Liver (tissue), 3 donors: ENCODE measurements around the gene DNAJC6.

Source experiments
- CTCF ChIP-seq: fragments of 150-350 bp; IDR thresholded peaks from 2 replicates; pipeline ENCODE4 v1.5.1; 2017; ENCODE audit warnings: improper control_type of control experiment, low read depth, low read length; ENCODE audit not compliant: missing input control
- JUND ChIP-seq, 2 donors: IDR thresholded peaks; 2 replicates each; pipeline ENCODE4 v1.6.1; 2016; ENCODE audit warnings: antibody characterized with exemption in 2 of 2
- MAX ChIP-seq: IDR thresholded peaks from 2 replicates; pipeline ENCODE4 v1.6.1; 2016; ENCODE audit warnings: antibody characterized with exemption
- ZBTB33 ChIP-seq: IDR thresholded peaks from 2 replicates; pipeline ENCODE4 v1.6.1; 2016; ENCODE audit warnings: antibody characterized with exemption
- TF ChIP-seq, protein P1 (sequence below): IDR thresholded peaks from 2 replicates; pipeline ENCODE4 v1.6.1; 2016; ENCODE audit warnings: antibody characterized with exemption
- TF ChIP-seq, protein P2 (sequence below): IDR thresholded peaks from 2 replicates; pipeline ENCODE4 v1.6.1; 2016; ENCODE audit warnings: antibody characterized with exemption, mild to moderate bottlenecking
- donor health status: healthy.
- donor health status: healthy.

- TF ChIP-seq JUND (IDR thresholded peaks at IDR 0.05) (no peak), ZBTB33 (no peak), CTCF (peak; percentile 33), MAX (no peak)
- TF ChIP-seq, protein P1, sequence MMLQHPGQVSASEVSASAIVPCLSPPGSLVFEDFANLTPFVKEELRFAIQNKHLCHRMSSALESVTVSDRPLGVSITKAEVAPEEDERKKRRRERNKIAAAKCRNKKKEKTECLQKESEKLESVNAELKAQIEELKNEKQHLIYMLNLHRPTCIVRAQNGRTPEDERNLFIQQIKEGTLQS = no peak
- TF ChIP-seq, protein P2, sequence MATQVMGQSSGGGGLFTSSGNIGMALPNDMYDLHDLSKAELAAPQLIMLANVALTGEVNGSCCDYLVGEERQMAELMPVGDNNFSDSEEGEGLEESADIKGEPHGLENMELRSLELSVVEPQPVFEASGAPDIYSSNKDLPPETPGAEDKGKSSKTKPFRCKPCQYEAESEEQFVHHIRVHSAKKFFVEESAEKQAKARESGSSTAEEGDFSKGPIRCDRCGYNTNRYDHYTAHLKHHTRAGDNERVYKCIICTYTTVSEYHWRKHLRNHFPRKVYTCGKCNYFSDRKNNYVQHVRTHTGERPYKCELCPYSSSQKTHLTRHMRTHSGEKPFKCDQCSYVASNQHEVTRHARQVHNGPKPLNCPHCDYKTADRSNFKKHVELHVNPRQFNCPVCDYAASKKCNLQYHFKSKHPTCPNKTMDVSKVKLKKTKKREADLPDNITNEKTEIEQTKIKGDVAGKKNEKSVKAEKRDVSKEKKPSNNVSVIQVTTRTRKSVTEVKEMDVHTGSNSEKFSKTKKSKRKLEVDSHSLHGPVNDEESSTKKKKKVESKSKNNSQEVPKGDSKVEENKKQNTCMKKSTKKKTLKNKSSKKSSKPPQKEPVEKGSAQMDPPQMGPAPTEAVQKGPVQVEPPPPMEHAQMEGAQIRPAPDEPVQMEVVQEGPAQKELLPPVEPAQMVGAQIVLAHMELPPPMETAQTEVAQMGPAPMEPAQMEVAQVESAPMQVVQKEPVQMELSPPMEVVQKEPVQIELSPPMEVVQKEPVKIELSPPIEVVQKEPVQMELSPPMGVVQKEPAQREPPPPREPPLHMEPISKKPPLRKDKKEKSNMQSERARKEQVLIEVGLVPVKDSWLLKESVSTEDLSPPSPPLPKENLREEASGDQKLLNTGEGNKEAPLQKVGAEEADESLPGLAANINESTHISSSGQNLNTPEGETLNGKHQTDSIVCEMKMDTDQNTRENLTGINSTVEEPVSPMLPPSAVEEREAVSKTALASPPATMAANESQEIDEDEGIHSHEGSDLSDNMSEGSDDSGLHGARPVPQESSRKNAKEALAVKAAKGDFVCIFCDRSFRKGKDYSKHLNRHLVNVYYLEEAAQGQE = no peak
These were observed 140.0 kb downstream of the DNAJC6 start for GRCh38 chr1:65449214-65449823.
